Measurements from ENCODE around the gene TMEM117.
A peak's percentile ranks its signal among the peaks of the same experiment; 100 is the strongest.

Gene TMEM117

GRCh38 chr12:44020555-44020954 lies 184.7 kb downstream of the TMEM117 start:
- no peaks in the 10 kb centered on the region for H4K20me1 ChIP-seq (ENCODE audit: insufficient read depth, low read length)
- H3F3A ChIP-seq (ENCODE audit: insufficient read depth, low read length): no peaks in the 10 kb centered on the region
- H3K79me2 ChIP-seq (ENCODE audit: insufficient read depth, low read length): no peaks in the 10 kb centered on the region
- no peaks in the 10 kb centered on the region for H3K27me3 ChIP-seq (ENCODE audit: insufficient read depth, low read length)
- no peak overlapping the region for H3K9ac ChIP-seq (ENCODE audit: low read length)
- H3K27ac ChIP-seq (ENCODE audit: low read depth, low read length, poor library complexity, severe bottlenecking): no peak overlapping the region
- H3K36me3 ChIP-seq (ENCODE audit: insufficient read depth, low read length): no peaks in the 10 kb centered on the region
- no peaks in the 10 kb centered on the region for H3K9me2 ChIP-seq (ENCODE audit: low read depth, low read length)
- no peak overlapping the region for H2AFZ ChIP-seq (ENCODE audit: low read length)
- H3K9me3 ChIP-seq (ENCODE audit: low read length): no peaks in the 10 kb centered on the region
- H3K4me1 ChIP-seq (ENCODE audit: insufficient read depth, low read length, severe bottlenecking): peaks cover 30% of the 10 kb centered on the region
- peak overlapping the region; percentile 11; the same call in 1 of the 2 replicates for H3K4me2 ChIP-seq (ENCODE audit: low read length)
- no peak for TF ChIP-seq CTCF (IDR thresholded peaks at IDR 0.05; ENCODE audit: low read length)
- no peak for TF ChIP-seq EZH2 (IDR thresholded peaks at IDR 0.05; ENCODE audit: borderline replicate concordance, low read length)
- H3K4me3 ChIP-seq (ENCODE audit: low read depth, low read length, poor library complexity, severe bottlenecking): no peak overlapping the region

GRCh38 chr12:44021471-44021971 lies 185.6 kb downstream of the TMEM117 start:
- no peaks in the 10 kb centered on the region for H4K20me1 ChIP-seq (ENCODE audit: insufficient read depth, low read length)
- H3K9ac ChIP-seq (ENCODE audit: low read length): no peak overlapping the region
- H3K27ac ChIP-seq (ENCODE audit: low read depth, low read length, poor library complexity, severe bottlenecking): peak overlapping the region; percentile 6
- H3K9me2 ChIP-seq (ENCODE audit: low read depth, low read length): no peaks in the 10 kb centered on the region
- H2AFZ ChIP-seq (ENCODE audit: low read length): no peak overlapping the region
- H3K4me3 ChIP-seq (ENCODE audit: low read depth, low read length, poor library complexity, severe bottlenecking): no peak overlapping the region
- peak overlapping the region; percentile 11; the same call in 1 of the 2 replicates for H3K4me2 ChIP-seq (ENCODE audit: low read length)
- H3K27me3 ChIP-seq (ENCODE audit: insufficient read depth, low read length): no peaks in the 10 kb centered on the region
- peaks cover 22% of the 10 kb centered on the region for H3K4me1 ChIP-seq (ENCODE audit: insufficient read depth, low read length, severe bottlenecking)
- no peaks in the 10 kb centered on the region for H3K36me3 ChIP-seq (ENCODE audit: insufficient read depth, low read length)
- TF ChIP-seq CTCF (IDR thresholded peaks at IDR 0.05; ENCODE audit: low read length): no peak
- no peak for TF ChIP-seq EZH2 (IDR thresholded peaks at IDR 0.05; ENCODE audit: borderline replicate concordance, low read length)
- H3F3A ChIP-seq (ENCODE audit: insufficient read depth, low read length): no peaks in the 10 kb centered on the region
- no peaks in the 10 kb centered on the region for H3K79me2 ChIP-seq (ENCODE audit: insufficient read depth, low read length)
- H3K9me3 ChIP-seq (ENCODE audit: low read length): no peaks in the 10 kb centered on the region

- Histone ChIP-seq H3K27me3 (ENCODE audit: insufficient read depth, low read length) (no peaks in the 10 kb centered on the region), H3K36me3 (ENCODE audit: insufficient read depth, low read length) (no peaks in the 10 kb centered on the region)
These were observed 189.6 kb downstream of the TMEM117 start for GRCh38 chr12:44025499-44025898.

More at GRCh38 chr12:44025499-44025898, 189.6 kb downstream of the TMEM117 start:
- Histone ChIP-seq H4K20me1 (ENCODE audit: insufficient read depth, low read length) (no peaks in the 10 kb centered on the region), H3K4me1 (ENCODE audit: insufficient read depth, low read length, severe bottlenecking) (peaks cover 19% of the 10 kb centered on the region), H3K4me3 (ENCODE audit: low read depth, low read length, poor library complexity, severe bottlenecking) (no peak overlapping the region), H3K27ac (ENCODE audit: low read depth, low read length, poor library complexity, severe bottlenecking) (no peak overlapping the region), H3K9me3 (ENCODE audit: low read length) (0 out of 2 replicates have a peak, but pooled peaks cover 2% of the 10 kb centered on the region), H3K9ac (ENCODE audit: low read length) (no peak overlapping the region), H3F3A (ENCODE audit: insufficient read depth, low read length) (no peaks in the 10 kb centered on the region), H3K4me2 (ENCODE audit: low read length) (no peak overlapping the region), H2AFZ (ENCODE audit: low read length) (no peak overlapping the region), H3K9me2 (ENCODE audit: low read depth, low read length) (no peaks in the 10 kb centered on the region), H3K79me2 (ENCODE audit: insufficient read depth, low read length) (no peaks in the 10 kb centered on the region)
- no peak for TF ChIP-seq EZH2 (IDR thresholded peaks at IDR 0.05; ENCODE audit: borderline replicate concordance, low read length)
- TF ChIP-seq CTCF (IDR thresholded peaks at IDR 0.05; ENCODE audit: low read length): no peak

Data from OCI-LY1 (cell line).